GM19025 (cell line): ENCODE data around the gene ZNF830.
"Not testable (repeated sequence)": the region's sequence is repeated elsewhere in the genome, so short reads cannot be mapped to it uniquely, and the experiment has no call there.

Experiments used
- ATAC-seq: cut with Tn5 transposase; IDR thresholded peaks from one replicate; pipeline ENCODE4 v1.9.1; 2021; ENCODE audit warnings: mild to moderate bottlenecking, low read depth, moderate library complexity; ENCODE audit not compliant: unreplicated experiment

Gene ZNF830, protein sequence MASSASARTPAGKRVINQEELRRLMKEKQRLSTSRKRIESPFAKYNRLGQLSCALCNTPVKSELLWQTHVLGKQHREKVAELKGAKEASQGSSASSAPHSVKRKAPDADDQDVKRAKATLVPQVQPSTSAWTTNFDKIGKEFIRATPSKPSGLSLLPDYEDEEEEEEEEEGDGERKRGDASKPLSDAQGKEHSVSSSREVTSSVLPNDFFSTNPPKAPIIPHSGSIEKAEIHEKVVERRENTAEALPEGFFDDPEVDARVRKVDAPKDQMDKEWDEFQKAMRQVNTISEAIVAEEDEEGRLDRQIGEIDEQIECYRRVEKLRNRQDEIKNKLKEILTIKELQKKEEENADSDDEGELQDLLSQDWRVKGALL

DNA sequence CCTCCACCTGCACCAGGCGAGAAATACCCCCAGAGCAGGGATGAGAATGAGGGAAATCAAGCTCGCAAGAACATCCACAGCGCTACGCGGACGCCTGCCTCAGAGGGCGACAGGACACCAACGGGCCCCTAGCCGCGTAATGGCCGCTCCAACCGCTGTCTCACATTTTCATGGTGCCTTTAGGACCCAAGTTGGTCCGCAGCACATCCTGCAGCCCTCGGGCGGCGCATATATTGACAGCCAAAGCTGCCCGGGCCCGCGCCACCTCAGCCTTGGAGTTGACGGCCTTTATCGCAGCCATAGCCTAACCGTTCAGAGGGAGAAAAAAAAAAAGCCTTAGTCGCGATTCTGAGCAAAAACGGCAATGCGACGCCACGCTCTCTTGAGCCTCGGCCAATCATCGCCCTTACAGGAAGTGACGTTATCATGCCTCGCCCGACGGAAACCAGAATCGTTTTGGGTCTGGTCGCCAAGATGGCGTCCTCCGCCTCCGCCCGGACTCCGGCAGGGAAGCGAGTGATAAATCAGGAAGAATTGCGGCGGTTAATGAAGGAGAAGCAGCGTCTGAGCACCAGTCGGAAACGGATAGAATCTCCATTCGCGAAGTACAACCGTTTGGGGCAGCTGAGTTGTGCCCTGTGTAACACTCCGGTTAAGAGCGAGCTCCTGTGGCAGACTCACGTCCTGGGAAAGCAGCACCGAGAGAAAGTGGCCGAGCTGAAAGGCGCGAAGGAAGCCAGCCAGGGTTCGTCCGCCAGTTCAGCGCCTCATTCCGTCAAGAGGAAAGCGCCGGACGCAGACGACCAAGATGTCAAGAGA lies at the start of gene ZNF830, which contains the start of gene CCT6B:
Gene ZNF830, plus strand, starts transcription at position 448 of the 819 bp plus-strand sequence. Its CDS starts 27 bp downstream, at position 475.
Gene CCT6B, minus strand, starts transcription at position 368 of the 819 bp plus-strand sequence. Its CDS starts 67 bp downstream, at position 301.
- ATAC-seq, result peak; percentile 83

DNA sequence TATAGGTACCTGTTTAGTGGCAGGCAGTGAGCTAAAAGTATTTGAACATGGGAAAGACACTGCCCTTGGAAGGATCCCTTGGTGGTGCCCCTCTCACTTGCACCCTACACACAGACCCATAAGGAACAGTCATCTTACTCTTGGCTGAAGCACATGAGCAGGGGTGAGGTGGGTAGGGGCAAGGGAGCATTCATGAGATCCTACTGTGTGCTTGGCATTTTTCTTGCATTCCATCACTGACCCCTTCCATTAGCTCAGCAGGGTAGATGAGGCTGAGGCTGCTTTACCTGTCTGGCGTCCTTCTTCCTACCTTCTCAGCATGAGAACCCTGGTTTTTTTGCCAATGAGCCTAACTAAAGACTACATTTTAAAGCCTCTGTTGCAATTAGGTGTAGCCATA lies 48.3 kb upstream of the ZNF830 start:
- no peak for ATAC-seq

- ATAC-seq, result no peak
These were observed 45.2 kb upstream of the ZNF830 start for GRCh38 chr17:34916120-34916519.

DNA sequence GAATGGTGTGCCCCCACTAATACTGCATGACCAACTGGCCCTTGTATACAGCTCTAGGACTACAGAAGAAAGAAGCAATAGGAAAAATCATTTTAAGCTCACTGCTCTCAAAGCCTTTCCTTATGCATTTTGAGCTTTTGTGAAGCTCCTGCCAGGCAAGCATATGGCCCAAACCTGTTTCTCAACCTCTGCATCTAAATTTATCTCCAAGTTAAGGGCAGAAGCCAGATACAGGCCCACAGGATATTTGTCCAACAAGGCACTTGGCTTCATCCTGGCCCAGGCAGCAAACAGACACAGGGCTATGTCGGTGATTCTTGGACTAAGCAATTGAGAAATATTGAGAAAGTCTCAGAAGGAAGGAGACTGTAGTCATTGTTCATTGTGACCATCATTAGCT lies 44.0 kb upstream of the ZNF830 start:
- no peak for ATAC-seq

DNA sequence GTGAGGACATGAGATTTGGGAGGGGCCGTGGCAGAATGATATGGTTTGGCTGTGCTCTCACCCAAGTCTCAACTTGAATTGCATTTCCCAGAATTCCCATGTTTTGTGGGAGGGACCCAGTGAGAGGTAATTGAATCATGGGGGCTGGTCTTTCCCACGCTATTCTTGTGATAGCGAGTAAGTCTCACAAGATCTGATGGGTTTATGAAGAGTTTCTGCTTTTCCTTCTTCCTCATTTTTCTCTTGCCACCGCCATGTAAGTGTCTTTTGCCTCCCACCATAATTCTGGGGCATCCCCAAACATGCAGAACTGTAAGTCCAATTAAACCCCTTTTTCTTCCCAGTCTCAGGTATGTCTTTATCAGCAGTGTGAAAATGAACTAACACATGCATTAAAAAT lies 40.7 kb upstream of the ZNF830 start:
- ATAC-seq, result no peak

DNA sequence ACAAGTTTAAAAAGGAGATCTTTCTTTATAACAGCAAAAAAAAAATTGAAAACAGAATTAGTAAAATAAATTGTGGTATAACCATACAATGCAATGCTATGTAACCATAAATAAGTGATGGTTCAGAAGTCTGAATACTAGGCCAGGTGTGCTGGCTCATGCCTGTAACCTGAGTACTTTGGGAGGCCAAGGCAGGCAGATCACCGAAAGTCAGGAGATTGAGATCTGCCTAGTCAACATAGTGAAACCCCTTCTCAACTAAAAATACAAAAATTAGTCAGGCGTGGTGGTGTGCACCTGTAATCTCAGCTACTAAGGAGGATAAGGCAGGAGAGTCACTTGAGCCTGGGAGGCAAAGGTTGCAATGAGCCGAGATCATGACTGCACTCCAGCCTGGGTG lies 34.7 kb upstream of the ZNF830 start:
- ATAC-seq, result no peak

DNA sequence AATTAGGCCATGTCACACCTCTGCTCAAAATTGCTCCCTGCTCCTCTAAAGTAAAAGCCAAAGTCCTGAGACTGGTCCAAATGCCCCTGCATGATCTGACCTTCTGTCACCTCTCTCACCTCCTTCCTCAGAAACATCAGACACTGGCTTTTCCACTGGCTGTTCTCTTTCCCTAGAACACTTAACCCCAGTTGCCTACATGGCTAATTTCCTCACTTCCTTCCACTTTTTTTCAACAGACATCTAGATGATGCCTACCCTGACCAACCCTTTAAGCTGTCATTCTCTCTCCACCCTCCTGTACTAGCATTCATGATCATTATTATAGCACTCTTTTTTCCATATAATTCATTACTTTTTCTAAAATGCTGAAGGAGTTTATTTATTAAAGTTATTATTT lies 31.1 kb upstream of the ZNF830 start:
- no peak for ATAC-seq

GRCh38 chr17:34950780-34951179 lies 10.6 kb upstream of the ZNF830 start:
- not testable (repeated sequence) for ATAC-seq

DNA sequence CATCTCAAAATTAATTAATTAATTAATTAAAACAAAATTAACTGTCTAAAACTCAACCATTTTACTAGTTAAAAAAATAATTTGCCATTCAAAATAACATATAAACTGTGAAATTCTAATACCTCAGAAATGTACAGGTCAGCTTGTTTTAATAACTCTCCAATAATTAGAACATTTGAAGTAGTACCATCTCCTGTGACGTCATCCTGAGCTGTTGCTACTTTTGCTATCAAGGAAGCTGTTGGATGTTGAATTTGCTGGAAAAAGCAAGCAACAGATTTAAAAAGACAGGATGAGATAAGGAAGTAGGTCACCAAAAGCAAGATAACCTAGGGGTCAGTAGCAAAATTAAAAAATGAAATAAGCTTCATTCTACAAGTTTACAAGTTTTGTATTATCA lies 2.9 kb upstream of the ZNF830 start:
- no peak for ATAC-seq

GRCh38 chr17:34974179-34974578 lies 12.8 kb downstream of the ZNF830 start:
- ATAC-seq, result no peak

- no peak for ATAC-seq
These were observed 13.8 kb downstream of the ZNF830 start for GRCh38 chr17:34974794-34975785.

DNA sequence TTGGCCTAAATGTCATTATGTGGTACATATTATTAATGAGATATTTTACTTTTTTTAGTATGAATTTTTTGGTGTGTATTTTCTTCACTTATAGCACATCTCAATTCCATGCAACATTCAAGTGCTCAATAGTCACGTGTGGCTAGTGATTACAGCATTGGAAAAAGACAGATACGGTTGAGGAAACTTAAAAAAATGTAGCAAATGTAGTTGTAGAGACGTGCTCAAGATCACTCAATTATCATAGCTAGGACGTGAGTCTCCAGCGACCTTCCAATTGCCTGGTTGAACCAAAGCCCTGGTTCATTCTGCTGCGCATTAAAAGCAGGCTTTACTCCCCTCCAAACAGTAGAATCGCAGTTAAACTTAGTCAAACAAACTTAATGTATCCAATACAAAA lies 17.8 kb downstream of the ZNF830 start:
- no peak for ATAC-seq

- ATAC-seq, result no peak
These were observed 18.5 kb downstream of the ZNF830 start for GRCh38 chr17:34979650-34980352.

- ATAC-seq, result peak; percentile 86
These were observed 19.0 kb downstream of the ZNF830 start, which contains the start of gene LIG3 for GRCh38 chr17:34980353-34980680. Gene LIG3 (plus strand): TSS chr17:34980512. CDS start chr17:34983006, 2,494 bp downstream.

GRCh38 chr17:34980681-34981537 lies 19.6 kb downstream of the ZNF830 start:
- ATAC-seq, result peak; percentile 87

- no peak for ATAC-seq
These were observed 20.4 kb downstream of the ZNF830 start for GRCh38 chr17:34981538-34982241.

DNA sequence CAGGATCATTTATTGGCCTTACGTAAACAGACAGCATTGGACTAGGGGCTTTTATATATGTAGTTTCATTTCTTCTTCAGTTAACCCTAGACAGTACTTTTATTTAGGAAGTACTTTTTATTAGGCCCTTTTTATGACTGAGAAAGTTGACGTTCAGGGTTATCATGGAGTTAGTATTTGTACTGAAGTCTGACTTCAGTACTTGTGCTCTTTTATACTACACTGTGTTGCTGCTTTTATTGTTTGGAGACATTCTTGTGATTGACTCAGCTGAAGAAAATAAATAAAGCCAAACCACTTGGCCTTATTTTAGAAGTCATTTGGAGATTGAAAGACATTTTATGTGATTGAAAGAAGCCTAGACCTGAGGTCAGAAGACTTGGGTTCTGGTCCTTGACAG lies 25.9 kb downstream of the ZNF830 start:
- no peak for ATAC-seq

- ATAC-seq, result no peak
These were observed 27.3 kb downstream of the ZNF830 start for GRCh38 chr17:34988644-34989043.
